Stimulated activated CD8-positive, alpha-beta memory T cell treated with anti-CD3 and anti-CD28 coated beads, Interleukin-12 subunit alpha, Interleukin-12 subunit beta, amount 100 ng/mL, for 1 hour (primary cell): ENCODE results near the gene POLR2C.
A peak's percentile ranks its signal among the peaks of the same experiment; 100 is the strongest.
"Not testable (repeated sequence)": the region's sequence is repeated elsewhere in the genome, so short reads cannot be mapped to it uniquely, and the experiment has no call there.

ENCODE experiments used
- DNase-seq: peaks from one replicate; pipeline ENCODE4 v3.0.0-alpha.2; 2020; ENCODE audit warnings: low read depth

The POLR2C gene

GRCh38 chr16:57462209-57462977 lies at the start of gene POLR2C:
Gene POLR2C, plus strand, starts transcription at chr16:57462679. Its CDS starts 46 bp downstream, at chr16:57462725.
- DNase-seq: peak; percentile 91

- no peak for DNase-seq
Observed at GRCh38 chr16:57413301-57413730, 49.2 kb upstream of the POLR2C start.

- DNase-seq: no peak
Observed at GRCh38 chr16:57413733-57414132, 48.7 kb upstream of the POLR2C start.

GRCh38 chr16:57416084-57416483 lies 46.4 kb upstream of the POLR2C start:
- no peak for DNase-seq

DNA sequence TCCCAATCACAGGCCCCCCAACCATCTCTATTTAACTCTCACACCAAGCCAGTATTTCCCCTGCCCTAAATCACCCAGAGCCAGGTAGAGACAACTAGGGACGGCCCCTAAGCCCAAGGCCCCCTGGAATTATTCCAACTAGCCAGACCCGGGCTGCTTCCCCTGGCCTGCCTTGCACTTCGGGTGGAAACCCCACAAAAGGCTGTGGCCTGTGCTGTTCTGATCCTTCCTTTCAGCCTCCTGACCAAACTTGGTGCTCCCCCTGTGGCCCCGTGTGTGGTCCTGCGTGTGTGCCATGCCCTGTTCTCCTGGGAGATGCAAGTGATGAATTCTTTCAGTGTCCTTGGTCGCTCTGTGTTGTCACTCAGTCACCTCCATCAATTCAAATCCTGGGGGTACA lies 43.0 kb upstream of the POLR2C start:
- DNase-seq: no peak

DNA sequence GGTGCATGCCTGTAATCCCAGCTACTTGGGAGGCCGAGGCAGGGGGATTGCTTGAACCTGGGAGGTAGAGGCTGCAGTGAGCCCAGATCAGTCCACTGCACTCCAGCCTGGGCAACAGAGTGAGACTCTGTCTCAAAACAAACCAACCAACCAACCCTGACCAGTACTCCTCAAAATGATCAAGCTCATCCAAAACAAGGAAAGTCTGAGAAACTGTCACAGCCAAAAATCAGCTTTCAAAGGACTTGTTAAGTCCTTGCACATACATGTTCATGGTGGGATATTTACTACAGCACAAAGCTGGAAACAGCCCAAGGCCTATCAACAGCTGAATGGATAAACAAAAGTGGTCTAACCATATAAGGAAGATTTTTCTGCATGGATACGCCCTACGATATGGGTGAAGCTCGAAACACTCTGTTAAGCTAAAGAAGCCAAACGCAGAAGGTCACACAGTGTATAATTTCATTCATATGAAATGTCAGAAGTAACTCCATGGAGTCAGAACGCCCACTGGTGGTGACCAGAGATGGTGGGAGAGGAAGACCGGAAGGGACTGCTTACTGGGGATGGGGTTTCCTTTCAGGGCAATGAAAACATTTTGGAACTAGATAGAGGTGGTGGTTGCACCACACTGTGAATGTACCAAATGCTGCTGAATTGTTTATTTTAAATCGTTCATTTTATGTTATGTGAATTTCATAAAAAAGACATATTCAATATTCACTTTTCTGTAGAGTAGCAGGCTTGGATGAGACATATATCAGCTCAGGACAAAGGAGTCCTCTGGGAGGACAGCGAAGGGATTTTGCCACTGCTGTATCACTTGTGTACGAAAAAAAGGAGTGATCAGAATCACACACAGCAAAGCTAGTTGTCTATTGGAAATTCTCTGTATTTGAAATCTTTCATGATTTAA lies 40.2 kb upstream of the POLR2C start:
- DNase-seq: no peak

DNA sequence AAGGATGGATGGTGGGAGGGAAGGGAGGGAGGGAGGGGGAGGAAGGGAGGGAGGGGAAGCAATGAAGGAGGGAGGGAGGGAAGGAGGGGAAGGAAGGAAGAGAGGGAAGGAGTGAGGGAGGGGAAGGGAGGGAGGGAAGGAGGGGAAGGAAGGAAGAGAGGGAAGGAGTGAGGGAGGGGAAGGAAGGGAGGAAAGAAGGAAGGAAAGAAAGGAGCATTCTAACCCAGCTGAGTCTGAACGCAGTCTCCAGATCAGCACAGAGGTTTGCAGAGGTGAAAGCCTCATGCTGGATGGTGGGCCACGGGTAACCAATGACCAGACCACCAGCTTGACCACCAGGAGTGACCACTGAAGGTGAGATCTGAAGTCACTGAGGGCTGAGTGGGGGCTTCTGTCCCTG lies 39.3 kb upstream of the POLR2C start:
- DNase-seq: no peak

- no peak for DNase-seq
Observed at GRCh38 chr16:57424583-57424982, 37.9 kb upstream of the POLR2C start.

DNA sequence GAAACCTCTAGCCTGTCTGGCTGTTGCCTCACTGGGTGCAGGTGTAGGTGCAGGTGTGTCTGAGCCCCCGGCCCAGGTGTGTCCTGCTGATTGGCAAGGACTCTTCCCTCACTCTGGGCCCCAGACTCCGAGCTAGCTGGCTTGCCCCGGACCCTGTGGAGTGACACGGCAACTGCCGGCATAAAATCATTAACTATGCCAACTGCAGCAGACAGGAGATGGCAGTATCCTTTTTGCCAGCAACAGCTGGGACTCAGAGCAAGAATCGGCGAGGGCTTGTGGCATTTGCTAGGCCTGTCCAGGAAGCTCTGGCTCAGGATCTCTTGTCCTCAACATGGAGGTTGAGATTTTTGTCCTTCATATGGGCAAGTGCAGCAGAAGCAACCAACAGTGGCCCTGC lies 36.1 kb upstream of the POLR2C start:
- no peak for DNase-seq

DNA sequence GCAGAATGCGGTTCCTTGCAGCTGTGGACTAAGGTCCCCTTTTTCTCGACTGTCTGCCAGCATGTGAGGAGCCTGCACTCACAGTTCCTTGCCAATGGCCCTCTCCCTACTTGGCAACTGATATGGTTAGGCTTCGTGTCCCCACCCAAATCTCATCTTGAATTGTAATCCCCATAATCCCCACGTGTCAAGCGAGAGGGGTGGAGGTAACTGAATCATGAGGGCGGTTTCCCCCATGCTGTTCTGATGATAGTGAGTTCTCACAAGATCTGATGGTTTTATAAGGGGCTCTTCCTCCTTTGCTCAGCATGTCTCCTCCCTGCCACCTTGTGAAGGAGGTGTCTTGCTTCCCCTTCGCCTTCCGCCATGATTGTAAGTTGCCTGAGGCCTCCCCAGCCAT lies 35.2 kb upstream of the POLR2C start:
- DNase-seq: no peak

- no peak for DNase-seq
Observed at GRCh38 chr16:57427824-57428223, 34.7 kb upstream of the POLR2C start.

- DNase-seq: no peak
Observed at GRCh38 chr16:57430955-57431354, 31.5 kb upstream of the POLR2C start.

DNA sequence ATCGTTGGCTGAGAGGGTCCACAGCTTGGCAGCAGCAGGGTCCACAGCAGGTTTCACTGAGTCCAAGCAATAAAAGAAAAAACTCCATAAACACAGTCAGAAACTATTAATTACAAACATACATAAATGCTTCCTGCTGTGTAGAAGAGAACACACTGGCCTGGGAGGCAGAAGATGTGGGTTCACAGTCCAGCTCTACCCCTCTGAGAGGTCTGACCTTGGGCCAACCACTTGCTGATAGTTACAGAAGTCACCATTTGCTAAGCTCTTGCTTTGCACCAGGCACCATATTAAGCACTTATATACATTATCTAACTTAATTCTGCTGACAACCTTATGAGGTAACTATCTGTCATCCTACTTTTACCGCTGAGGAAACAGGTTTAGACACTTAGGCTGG lies 30.0 kb upstream of the POLR2C start:
- no peak for DNase-seq

- DNase-seq: no peak
Observed at GRCh38 chr16:57432989-57433388, 29.5 kb upstream of the POLR2C start.

- DNase-seq: no peak
Observed at GRCh38 chr16:57434003-57434402, 28.5 kb upstream of the POLR2C start.

DNA sequence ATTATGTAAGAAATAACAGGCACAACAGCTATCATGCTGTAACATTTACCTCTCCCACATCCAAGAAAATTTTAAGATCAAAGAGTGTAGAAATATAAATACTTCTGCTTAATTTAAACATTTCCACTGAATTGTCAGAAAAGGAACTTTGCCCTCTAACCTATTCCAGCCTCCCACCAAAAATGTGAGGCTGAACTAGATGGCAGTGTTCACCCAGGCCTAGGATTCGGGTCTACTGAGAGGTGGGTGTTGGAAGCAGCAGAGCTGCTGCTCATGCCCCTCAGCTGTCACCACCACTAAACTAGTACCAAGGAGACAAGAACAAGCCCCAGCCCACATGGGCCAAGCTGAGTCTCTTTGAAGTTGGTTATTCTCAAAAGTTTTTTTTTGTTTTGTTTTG lies 26.6 kb upstream of the POLR2C start:
- DNase-seq: no peak

GRCh38 chr16:57439947-57440346 lies 22.5 kb upstream of the POLR2C start:
- not testable (repeated sequence) for DNase-seq

GRCh38 chr16:57440551-57440950 lies 21.9 kb upstream of the POLR2C start:
- DNase-seq: not testable (repeated sequence)

- no peak for DNase-seq
Observed at GRCh38 chr16:57444711-57445110, 17.8 kb upstream of the POLR2C start.

DNA sequence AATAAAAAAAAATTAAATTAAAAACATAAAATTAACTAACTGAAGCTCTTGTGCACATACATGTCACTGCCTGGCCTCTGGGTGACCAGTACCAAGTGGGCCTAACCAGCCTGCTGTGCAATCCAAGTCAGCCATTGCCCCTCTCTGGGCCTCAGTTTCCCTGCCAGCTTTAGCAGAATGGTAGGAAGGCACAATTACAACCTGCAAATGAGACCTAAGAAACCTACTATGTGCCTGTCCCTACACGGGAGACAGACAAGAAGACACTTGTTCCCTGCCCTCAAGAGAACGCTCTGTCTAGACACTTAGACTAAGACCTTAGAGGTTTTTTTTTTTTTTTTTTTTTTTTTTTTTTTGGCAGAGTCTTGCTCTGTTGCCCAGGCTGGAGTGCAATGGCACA lies 17.0 kb upstream of the POLR2C start:
- no peak for DNase-seq

DNA sequence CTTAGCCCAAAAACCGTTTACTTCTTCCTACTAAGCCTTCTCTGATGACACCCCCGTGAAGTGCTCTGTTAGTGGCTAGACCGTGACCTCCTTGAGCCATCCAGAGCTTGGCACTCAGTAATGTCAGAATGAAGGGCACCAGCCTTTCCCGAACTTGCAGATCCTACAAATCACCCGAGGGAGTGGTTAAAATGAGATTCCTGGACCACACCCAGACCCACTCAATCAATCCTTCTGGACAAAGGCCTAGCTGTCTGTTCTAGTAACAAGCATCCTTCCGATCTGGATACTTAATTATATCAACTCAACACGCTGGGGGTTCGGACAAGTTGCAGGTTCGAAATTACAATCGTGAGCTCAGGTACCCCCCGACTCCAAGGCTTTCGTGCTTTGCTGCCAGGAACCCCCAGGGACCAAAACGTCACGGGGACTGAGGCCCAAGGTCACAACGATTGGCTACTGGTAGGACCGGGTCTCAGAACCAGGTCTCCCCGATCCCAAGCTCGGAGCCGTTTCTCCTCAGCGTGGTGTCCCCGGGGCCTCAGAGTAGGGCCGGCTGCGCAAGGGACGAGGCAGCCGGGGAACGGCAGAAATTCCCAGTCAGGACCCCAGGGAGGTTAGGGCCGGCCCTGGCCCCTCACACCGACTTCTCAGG lies 15.8 kb upstream of the POLR2C start:
- no peak for DNase-seq

DNA sequence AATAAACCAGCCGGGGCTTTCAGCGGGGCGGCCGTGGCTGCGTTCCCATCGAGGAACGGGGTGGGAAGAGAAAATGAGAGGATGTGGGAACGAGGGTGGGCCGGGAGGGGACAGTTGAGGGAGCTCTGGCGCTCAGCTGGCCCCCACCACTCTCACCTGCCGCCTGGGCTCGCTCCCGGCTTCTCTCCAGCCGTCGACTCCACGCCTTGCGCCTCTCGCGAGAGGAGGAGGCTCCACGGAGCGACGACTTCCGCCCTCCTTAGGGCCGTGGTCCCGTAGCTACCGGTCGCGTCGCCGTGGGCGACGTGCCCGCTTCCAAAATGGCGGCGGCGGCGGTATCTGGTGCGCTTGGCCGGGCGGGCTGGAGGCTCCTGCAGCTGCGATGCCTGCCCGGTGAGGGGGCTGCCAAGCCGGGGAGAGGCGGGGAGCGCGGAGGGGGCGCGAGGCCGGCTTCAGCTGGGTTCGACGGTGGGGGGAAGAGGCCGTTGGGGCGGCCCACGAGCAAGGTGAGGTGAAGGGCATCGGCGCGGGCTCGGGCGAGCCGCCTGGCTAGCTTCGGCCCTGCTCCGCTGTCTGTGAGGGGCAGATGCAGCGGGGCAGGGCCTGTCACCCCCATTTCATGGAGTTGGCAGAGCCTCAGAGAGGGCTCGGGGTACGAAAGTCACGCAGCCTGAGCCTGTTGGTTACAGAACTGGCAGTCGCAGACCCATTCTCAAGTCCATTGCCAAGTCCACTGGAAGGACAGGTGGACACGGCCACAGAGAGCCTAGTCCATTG lies 15.1 kb upstream of the POLR2C start, which contains the start of the genes CIAPIN1 and COQ9:
Gene CIAPIN1, minus strand, starts transcription at position 200 of the 777 bp plus-strand sequence. CDS start 6,457 bp downstream, outside the sequence.
Gene COQ9, plus strand, starts transcription at position 294 of the 777 bp plus-strand sequence. Its CDS starts 27 bp downstream, at position 321.
- peak; percentile 84 for DNase-seq
